ENCODE measurements around the gene TPD52L1. TPM values are rescaled to one million over a fixed set of nuclear protein-coding genes. Genes with fewer than 3 reads are reported as not detected.

The TPD52L1 gene
- total and polyA plus RNA-seq, 2 experiments from 2014 or later, result 22.8 to 24.0 TPM

GRCh38 chr6:125165256-125165655 lies 11.7 kb downstream of the TPD52L1 start:
- Histone ChIP-seq H3K4me2 (no peak overlapping the region), H3F3A (replicated peaks; ENCODE audit: low read depth) (no peaks in the 10 kb centered on the region), H3K4me3 (no peak overlapping the region), H4K20me1 (replicated peaks; ENCODE audit: insufficient read depth) (no peaks in the 10 kb centered on the region), H3K4me1 (ENCODE audit: insufficient read depth) (no peaks in the 10 kb centered on the region), H3K27me3 (ENCODE audit: insufficient read depth) (no peaks in the 10 kb centered on the region), H3K79me2 (replicated peaks; ENCODE audit: insufficient read depth) (no peaks in the 10 kb centered on the region), H2AFZ (no peak overlapping the region), H3K27ac (ENCODE audit: low read depth) (no peak overlapping the region), H3K9me2 (ENCODE audit: insufficient read depth) (peaks cover 9% of the 10 kb centered on the region; the same call in 1 of the 2 replicates), H3K36me3 (ENCODE audit: insufficient read depth) (no peaks in the 10 kb centered on the region)
- Mint-ChIP-seq H3K27me3 (ENCODE audit: insufficient read depth, low read depth, poor library complexity) (no peaks in the 10 kb centered on the region), H3K9me3 (no peaks in the 10 kb centered on the region), H3K4me1 (no peaks in the 10 kb centered on the region), H3K27ac (no peak overlapping the region), H3K36me3 (ENCODE audit: low read depth) (no peaks in the 10 kb centered on the region), H3K4me3 (no peak overlapping the region)
- TF ChIP-seq ZNF331 (CRISPR knock-in tag; IDR thresholded peaks at IDR 0.05; ENCODE audit: low read depth), result no peak
- no peak for TF ChIP-seq CTCF (conservative IDR thresholded peaks at IDR 0.05; ENCODE audit: low read depth in 2 of 2)
- no peak for TF ChIP-seq EZH2phosphoT487 (IDR thresholded peaks at IDR 0.05; ENCODE audit: unreplicated experiment)
- TF ChIP-seq ETS1 (IDR thresholded peaks at IDR 0.05), result no peak
- no peak for TF ChIP-seq ZNF114 (CRISPR knock-in tag; IDR thresholded peaks at IDR 0.05)
- no peak for TF ChIP-seq POLR2AphosphoS5 (IDR thresholded peaks at IDR 0.05; ENCODE audit: low read depth)
- TF ChIP-seq, protein P1, sequence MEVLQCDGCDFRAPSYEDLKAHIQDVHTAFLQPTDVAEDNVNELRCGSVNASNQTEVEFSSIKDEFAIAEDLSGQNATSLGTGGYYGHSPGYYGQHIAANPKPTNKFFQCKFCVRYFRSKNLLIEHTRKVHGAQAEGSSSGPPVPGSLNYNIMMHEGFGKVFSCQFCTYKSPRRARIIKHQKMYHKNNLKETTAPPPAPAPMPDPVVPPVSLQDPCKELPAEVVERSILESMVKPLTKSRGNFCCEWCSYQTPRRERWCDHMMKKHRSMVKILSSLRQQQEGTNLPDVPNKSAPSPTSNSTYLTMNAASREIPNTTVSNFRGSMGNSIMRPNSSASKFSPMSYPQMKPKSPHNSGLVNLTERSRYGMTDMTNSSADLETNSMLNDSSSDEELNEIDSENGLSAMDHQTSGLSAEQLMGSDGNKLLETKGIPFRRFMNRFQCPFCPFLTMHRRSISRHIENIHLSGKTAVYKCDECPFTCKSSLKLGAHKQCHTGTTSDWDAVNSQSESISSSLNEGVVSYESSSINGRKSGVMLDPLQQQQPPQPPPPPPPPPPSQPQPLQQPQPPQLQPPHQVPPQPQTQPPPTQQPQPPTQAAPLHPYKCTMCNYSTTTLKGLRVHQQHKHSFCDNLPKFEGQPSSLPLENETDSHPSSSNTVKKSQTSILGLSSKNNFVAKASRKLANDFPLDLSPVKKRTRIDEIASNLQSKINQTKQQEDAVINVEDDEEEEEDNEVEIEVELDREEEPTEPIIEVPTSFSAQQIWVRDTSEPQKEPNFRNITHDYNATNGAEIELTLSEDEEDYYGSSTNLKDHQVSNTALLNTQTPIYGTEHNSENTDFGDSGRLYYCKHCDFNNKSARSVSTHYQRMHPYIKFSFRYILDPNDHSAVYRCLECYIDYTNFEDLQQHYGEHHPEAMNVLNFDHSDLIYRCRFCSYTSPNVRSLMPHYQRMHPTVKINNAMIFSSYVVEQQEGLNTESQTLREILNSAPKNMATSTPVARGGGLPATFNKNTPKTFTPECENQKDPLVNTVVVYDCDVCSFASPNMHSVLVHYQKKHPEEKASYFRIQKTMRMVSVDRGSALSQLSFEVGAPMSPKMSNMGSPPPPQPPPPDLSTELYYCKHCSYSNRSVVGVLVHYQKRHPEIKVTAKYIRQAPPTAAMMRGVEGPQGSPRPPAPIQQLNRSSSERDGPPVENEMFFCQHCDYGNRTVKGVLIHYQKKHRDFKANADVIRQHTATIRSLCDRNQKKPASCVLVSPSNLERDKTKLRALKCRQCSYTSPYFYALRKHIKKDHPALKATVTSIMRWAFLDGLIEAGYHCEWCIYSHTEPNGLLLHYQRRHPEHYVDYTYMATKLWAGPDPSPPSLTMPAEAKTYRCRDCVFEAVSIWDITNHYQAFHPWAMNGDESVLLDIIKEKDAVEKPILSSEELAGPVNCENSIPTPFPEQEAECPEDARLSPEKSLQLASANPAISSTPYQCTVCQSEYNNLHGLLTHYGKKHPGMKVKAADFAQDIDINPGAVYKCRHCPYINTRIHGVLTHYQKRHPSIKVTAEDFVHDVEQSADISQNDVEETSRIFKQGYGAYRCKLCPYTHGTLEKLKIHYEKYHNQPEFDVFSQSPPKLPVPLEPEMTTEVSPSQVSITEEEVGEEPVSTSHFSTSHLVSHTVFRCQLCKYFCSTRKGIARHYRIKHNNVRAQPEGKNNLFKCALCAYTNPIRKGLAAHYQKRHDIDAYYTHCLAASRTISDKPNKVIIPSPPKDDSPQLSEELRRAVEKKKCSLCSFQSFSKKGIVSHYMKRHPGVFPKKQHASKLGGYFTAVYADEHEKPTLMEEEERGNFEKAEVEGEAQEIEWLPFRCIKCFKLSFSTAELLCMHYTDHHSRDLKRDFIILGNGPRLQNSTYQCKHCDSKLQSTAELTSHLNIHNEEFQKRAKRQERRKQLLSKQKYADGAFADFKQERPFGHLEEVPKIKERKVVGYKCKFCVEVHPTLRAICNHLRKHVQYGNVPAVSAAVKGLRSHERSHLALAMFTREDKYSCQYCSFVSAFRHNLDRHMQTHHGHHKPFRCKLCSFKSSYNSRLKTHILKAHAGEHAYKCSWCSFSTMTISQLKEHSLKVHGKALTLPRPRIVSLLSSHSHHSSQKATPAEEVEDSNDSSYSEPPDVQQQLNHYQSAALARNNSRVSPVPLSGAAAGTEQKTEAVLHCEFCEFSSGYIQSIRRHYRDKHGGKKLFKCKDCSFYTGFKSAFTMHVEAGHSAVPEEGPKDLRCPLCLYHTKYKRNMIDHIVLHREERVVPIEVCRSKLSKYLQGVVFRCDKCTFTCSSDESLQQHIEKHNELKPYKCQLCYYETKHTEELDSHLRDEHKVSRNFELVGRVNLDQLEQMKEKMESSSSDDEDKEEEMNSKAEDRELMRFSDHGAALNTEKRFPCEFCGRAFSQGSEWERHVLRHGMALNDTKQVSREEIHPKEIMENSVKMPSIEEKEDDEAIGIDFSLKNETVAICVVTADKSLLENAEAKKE (CRISPR knock-in tag; IDR thresholded peaks at IDR 0.05), result no peak
- TF ChIP-seq JUNB (IDR thresholded peaks at IDR 0.05; ENCODE audit: unreplicated experiment), result no peak
- TF ChIP-seq CREB1 (CRISPR knock-in tag; IDR thresholded peaks at IDR 0.05; ENCODE audit: low read depth), result no peak
- no peak for TF ChIP-seq EZH2 (IDR thresholded peaks at IDR 0.05; ENCODE audit: low read depth, unreplicated experiment)
- no peak for TF ChIP-seq REST (IDR thresholded peaks at IDR 0.05; ENCODE audit: unreplicated experiment)
- no peak for TF ChIP-seq NANOG (IDR thresholded peaks at IDR 0.05; ENCODE audit: borderline replicate concordance)
- no peak for TF ChIP-seq STAT1 (IDR thresholded peaks at IDR 0.05; ENCODE audit: unreplicated experiment)
- DNase-seq (ENCODE audit: low spot score) (no peak), ATAC-seq (no peak)

All from GM23338 (cell line).